Fibroblast of skin of abdomen (primary cell): ENCODE results near the gene DDR1.
"Not testable (repeated sequence)": the region's sequence is repeated elsewhere in the genome, so short reads cannot be mapped to it uniquely, and the experiment has no call there.

Experiments used
- DNase-seq: peaks from one replicate; pipeline ENCODE4 v3.0.0-alpha.2; 2013

DDR1 gene

GRCh38 chr6:30854285-30855040, 29.9 kb upstream of the DDR1 start:
- DNase-seq, result no peak

- no peak for DNase-seq
These were observed 28.8 kb upstream of the DDR1 start for GRCh38 chr6:30855429-30856075.

GRCh38 chr6:30857112-30857511, 27.2 kb upstream of the DDR1 start:
- no peak for DNase-seq

GRCh38 chr6:30857549-30857948, 26.8 kb upstream of the DDR1 start:
- no peak for DNase-seq

GRCh38 chr6:30859726-30860125, 24.6 kb upstream of the DDR1 start:
- not testable (repeated sequence) for DNase-seq

- DNase-seq, result no peak
These were observed 22.9 kb upstream of the DDR1 start for GRCh38 chr6:30861257-30862048.

- peak; percentile 48 for DNase-seq
These were observed 22.0 kb upstream of the DDR1 start for GRCh38 chr6:30862156-30862875.

GRCh38 chr6:30864325-30864724, 20.0 kb upstream of the DDR1 start:
- no peak for DNase-seq

- DNase-seq, result not testable (repeated sequence)
These were observed 15.0 kb upstream of the DDR1 start for GRCh38 chr6:30869241-30869749.

GRCh38 chr6:30870546-30870945, 13.8 kb upstream of the DDR1 start:
- no peak for DNase-seq

- DNase-seq, result no peak
These were observed 12.6 kb upstream of the DDR1 start for GRCh38 chr6:30871592-30872183.

- no peak for DNase-seq
These were observed 11.1 kb upstream of the DDR1 start for GRCh38 chr6:30873137-30873640.

GRCh38 chr6:30873795-30874194, 10.5 kb upstream of the DDR1 start:
- not testable (repeated sequence) for DNase-seq

- no peak for DNase-seq
These were observed 8.9 kb upstream of the DDR1 start for GRCh38 chr6:30875244-30876038.

GRCh38 chr6:30876039-30876730, 8.1 kb upstream of the DDR1 start:
- DNase-seq, result peak; percentile 39

GRCh38 chr6:30877419-30878262, 6.7 kb upstream of the DDR1 start:
- peak; percentile 88 for DNase-seq

- no peak for DNase-seq
These were observed 4.5 kb upstream of the DDR1 start for GRCh38 chr6:30879684-30880427.

- DNase-seq, result no peak
These were observed 3.5 kb upstream of the DDR1 start for GRCh38 chr6:30880698-30881252.
